Measurements from ENCODE around the gene WDR53. TPM values are rescaled to one million over a fixed set of nuclear protein-coding genes. Genes with fewer than 3 reads are reported as not detected.
"Not testable (repeated sequence)": the region's sequence is repeated elsewhere in the genome, so short reads cannot be mapped to it uniquely, and the experiment has no call there.

WDR53 gene
- 10 to 100 TPM in 3 of 4 donors, 1 to 10 TPM in 1; 4.5 to 16.6 (median 12.2) TPM for total RNA-seq

- no peak for TF ChIP-seq CTCF (IDR thresholded peaks at IDR 0.05)
- peak in 1 of 2 donors; percentile 74 for TF ChIP-seq POLR2A (IDR thresholded peaks at IDR 0.05)
- peak; percentile 94 to 98 for DNase-seq (ENCODE audit: low spot score in 2 of 2)
- intact Hi-C loops (cut with DNase I; ENCODE audit: low total_unique reads): no loop called here
- peak within 1 kb of the TSS; percentile 93 for H3K4me3 ChIP-seq (ENCODE audit: low read depth, poor library complexity, severe bottlenecking)
- WGBS, 2 donors: 0 to 1% methylated on average over 35 to 68 of the region's 87 CpGs
Observed at GRCh38 chr3:196568246-196569002, at the start of gene WDR53, which contains the start of gene FBXO45. Gene WDR53 (minus strand): TSS chr3:196568554. CDS start chr3:196561475, 7,079 bp downstream. Gene FBXO45 (plus strand): TSS chr3:196568660. CDS start chr3:196568985, 325 bp downstream.

- DNase-seq (ENCODE audit: low spot score in 2 of 2): no peak
- 80 to 81% methylated on average over 5 of the region's 5 CpGs for WGBS, 2 donors
- intact Hi-C loops (cut with DNase I; ENCODE audit: low total_unique reads): no loop called here
- H3K4me3 ChIP-seq (ENCODE audit: low read depth, poor library complexity, severe bottlenecking): no peak overlapping the region
- TF ChIP-seq POLR2A (IDR thresholded peaks at IDR 0.05) (no peak), CTCF (IDR thresholded peaks at IDR 0.05) (no peak)
Observed at GRCh38 chr3:196617256-196617655, 48.9 kb upstream of the WDR53 start.

DNA sequence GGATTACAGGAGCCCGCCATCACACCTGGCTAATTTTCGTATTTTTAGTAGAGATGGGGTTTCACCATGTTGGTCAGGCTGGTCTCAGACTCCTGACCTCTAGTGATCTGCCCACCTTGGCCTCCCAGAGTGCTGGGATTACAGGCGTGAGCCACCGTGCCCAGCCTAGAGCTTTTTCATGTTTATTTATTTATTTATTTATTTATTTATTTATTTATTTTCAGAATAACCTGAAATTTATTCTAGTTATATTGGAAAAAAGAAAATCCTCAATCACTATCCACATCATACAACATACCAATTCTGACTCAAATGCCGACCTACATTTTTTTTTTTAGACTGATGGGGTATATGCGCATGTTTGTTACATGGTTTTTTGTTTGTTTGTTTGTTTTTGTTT is 46.9 kb upstream of the WDR53 start:
- intact Hi-C loops (cut with DNase I; ENCODE audit: low total_unique reads); DNase-seq (ENCODE audit: low spot score in 2 of 2); H3K4me3 ChIP-seq (ENCODE audit: low read depth, poor library complexity, severe bottlenecking): not testable (repeated sequence)
- WGBS, 2 donors: 92 to 96% methylated on average over 6 of the region's 6 CpGs

- TF ChIP-seq CTCF (IDR thresholded peaks at IDR 0.05) (no peak), POLR2A (IDR thresholded peaks at IDR 0.05) (no peak)
- H3K4me3 ChIP-seq (ENCODE audit: low read depth, poor library complexity, severe bottlenecking): no peak overlapping the region
- DNase-seq (ENCODE audit: low spot score in 2 of 2): no peak
- WGBS, 2 donors: 66 to 71% methylated on average over 10 of the region's 10 CpGs
- intact Hi-C loops (cut with DNase I; ENCODE audit: low total_unique reads): loop anchor here (5.0 kb wide), 1 partner anchor 70 kb away; no protein-coding TSS in a partner anchor
Observed at GRCh38 chr3:196611761-196612483, 43.6 kb upstream of the WDR53 start.

- intact Hi-C loops (cut with DNase I; ENCODE audit: low total_unique reads): loop anchor here (5.0 kb wide), 1 partner anchor 72 kb away; no protein-coding TSS in a partner anchor
- no peak for DNase-seq (ENCODE audit: low spot score in 2 of 2)
- no peak for TF ChIP-seq POLR2A (IDR thresholded peaks at IDR 0.05)
- no peak for TF ChIP-seq CTCF (IDR thresholded peaks at IDR 0.05)
- WGBS, 2 donors: 78 to 83% methylated on average over 6 of the region's 6 CpGs
- H3K4me3 ChIP-seq (ENCODE audit: low read depth, poor library complexity, severe bottlenecking): no peak overlapping the region
Observed at GRCh38 chr3:196609805-196610515, 41.6 kb upstream of the WDR53 start.

Measured in lower leg skin (tissue), 4 donors.